Measurements from ENCODE around the gene LEKR1. TPM values are rescaled to one million over a fixed set of nuclear protein-coding genes. Genes with fewer than 3 reads are reported as not detected.

The LEKR1 gene
- total and polyA plus RNA-seq, 2 of the 13 experiments (the other 11 are each of a cell fraction or from before 2014, with no cell fraction given) = 0.49 to 1.5 TPM

DNA sequence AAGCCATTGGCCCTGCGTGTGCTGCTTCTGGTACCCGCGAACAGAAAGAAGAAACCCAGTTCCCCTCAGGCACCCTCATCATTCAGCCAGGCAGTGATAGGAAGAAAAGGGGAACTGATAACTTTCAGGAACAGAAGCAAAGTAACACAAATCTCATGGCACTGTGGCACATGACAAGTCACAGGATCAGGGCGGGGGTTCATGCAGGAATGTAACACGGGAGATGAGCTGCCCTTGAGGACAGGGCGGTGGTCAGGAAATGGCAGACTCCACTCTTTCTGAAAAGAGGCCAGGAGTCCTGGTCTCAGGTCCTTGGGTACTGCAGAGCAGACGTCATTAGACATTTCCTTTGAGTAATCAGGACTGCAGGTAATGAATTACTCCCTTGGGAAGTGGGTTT, 238.2 kb downstream of the LEKR1 start (continued):
- TF ChIP-seq AHDC1 (CRISPR knock-in tag; IDR thresholded peaks at IDR 0.05; ENCODE audit: borderline replicate concordance) (no peak), ZNF225 (CRISPR knock-in tag; IDR thresholded peaks at IDR 0.05) (no peak), TAF1 (CRISPR knock-in tag; IDR thresholded peaks at IDR 0.05) (no peak)

DNA sequence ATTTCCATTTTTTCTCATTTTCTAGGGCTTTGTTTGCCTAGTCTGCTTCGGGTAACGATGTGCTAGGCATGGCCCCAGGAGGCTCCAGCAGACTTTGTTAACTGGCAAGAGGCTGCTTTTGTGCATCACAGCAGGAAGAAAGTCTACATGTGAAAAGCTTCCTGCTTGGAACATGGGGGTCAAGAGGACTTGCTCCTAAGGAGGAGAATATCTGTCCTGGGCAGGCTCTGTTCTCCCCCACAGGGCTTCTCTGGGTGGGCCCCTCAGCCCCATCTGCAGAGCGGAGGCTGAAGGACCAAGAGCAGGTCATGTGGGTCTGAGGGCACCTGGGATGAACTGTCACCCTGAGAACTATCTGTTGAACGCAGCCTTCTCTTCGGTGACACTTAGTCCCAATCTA, 239.0 kb downstream of the LEKR1 start:
- Histone ChIP-seq H3K36me3 (replicated peaks in 1 of 2; ENCODE audit: control insufficient read depth in 1 of 2, insufficient read depth in 2 of 2, low read length in 2 of 2) (no peaks in the 10 kb centered on the region), H3K4me2 (ENCODE audit: low read depth, low read length) (no peak overlapping the region), H3K79me2 (ENCODE audit: insufficient read depth, low read length) (no peaks in the 10 kb centered on the region), H4K20me1 (ENCODE audit: insufficient read depth, low read length) (no peaks in the 10 kb centered on the region), H2AFZ (ENCODE audit: low read length) (no peak overlapping the region), H3K4me1 (ENCODE audit: insufficient read depth, low read length) (0 out of 2 replicates have a peak, but pooled peaks cover 8% of the 10 kb centered on the region), H3K27ac (ENCODE audit: extremely low read length, insufficient read depth, low read length) (no peak overlapping the region), H3K27me3 (ENCODE audit: control insufficient read depth in 1 of 2, insufficient read depth in 2 of 2, low read length in 2 of 2) (peaks cover 0 to 12% of the 10 kb centered on the region in 2 experiments; a peak in 3 of 5 replicates), H3K9ac (ENCODE audit: insufficient read depth, low read depth, low read length) (no peak overlapping the region), H3K4me3 (replicated peaks in 1 of 3; ENCODE audit: insufficient read depth in 1 of 3, low read depth in 2 of 3, low read length in 3 of 3) (no peak overlapping the region), H3K9me3 (ENCODE audit: low read length) (no peaks in the 10 kb centered on the region)
- DNase-seq (ENCODE audit: low spot score) (no peak), FAIRE-seq (no peak), ATAC-seq (no peak)
- no TSS peak for BruUV-seq (replicated peaks)
- ChIA-PET POLR2A (no interaction called here), CTCF (ENCODE audit: low intra/inter-chr PET ratio, low total read pairs) (no interaction called here)
- intact Hi-C loops (cut with micrococcal nuclease; ENCODE audit: unreplicated experiment) = no loop called here
- in situ Hi-C loops (cut with HindIII; ENCODE audit: extremely low pct_ligation_motif_present, low pct_unique_long_range_greater_than_20kb) = no loop called here
- WGBS (ENCODE audit: low lambda C conversion rate) = 12% methylated on average over 2 of the region's 5 CpGs
- TF ChIP-seq ZBTB7B (CRISPR knock-in tag; IDR thresholded peaks at IDR 0.05) = no peak
- TF ChIP-seq, protein P1, sequence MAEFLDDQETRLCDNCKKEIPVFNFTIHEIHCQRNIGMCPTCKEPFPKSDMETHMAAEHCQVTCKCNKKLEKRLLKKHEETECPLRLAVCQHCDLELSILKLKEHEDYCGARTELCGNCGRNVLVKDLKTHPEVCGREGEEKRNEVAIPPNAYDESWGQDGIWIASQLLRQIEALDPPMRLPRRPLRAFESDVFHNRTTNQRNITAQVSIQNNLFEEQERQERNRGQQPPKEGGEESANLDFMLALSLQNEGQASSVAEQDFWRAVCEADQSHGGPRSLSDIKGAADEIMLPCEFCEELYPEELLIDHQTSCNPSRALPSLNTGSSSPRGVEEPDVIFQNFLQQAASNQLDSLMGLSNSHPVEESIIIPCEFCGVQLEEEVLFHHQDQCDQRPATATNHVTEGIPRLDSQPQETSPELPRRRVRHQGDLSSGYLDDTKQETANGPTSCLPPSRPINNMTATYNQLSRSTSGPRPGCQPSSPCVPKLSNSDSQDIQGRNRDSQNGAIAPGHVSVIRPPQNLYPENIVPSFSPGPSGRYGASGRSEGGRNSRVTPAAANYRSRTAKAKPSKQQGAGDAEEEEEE (CRISPR knock-in tag; IDR thresholded peaks at IDR 0.05; ENCODE audit: borderline replicate concordance) = no peak
- no peak for TF ChIP-seq ZNF512B (CRISPR knock-in tag; IDR thresholded peaks at IDR 0.05; ENCODE audit: borderline replicate concordance)
- no peak for TF ChIP-seq ZNF790 (CRISPR knock-in tag; IDR thresholded peaks at IDR 0.05; ENCODE audit: borderline replicate concordance)
- TF ChIP-seq ZNF775 (CRISPR knock-in tag; IDR thresholded peaks at IDR 0.05; ENCODE audit: borderline replicate concordance) = no peak
